OCI-LY7 (cell line): ENCODE measurements around the gene VAT1.
"Not testable (repeated sequence)": the region's sequence is repeated elsewhere in the genome, so short reads cannot be mapped to it uniquely, and the experiment has no call there.

Source experiments
- CTCF ChIP-seq: fragments of 200-600 bp; sonication (generic); conservative IDR thresholded peaks from 2 replicates; pipeline ENCODE4 v1.5.1; 2014; ENCODE audit warnings: mild to moderate bottlenecking, antibody characterized with exemption, low read length, moderate library complexity, mixed read lengths
- EZH2phosphoT487 ChIP-seq: fragments of 200-600 bp; sonication (generic); IDR thresholded peaks from 2 replicates; pipeline ENCODE4 v1.6.1; 2018; ENCODE audit warnings: low read depth, borderline replicate concordance, mild to moderate bottlenecking, mixed run types, antibody characterized with exemption, low read length, moderate library complexity, mixed read lengths

GRCh38 chr17:42973323-42973722 lies 48.9 kb downstream of the VAT1 start:
- not testable (repeated sequence) for TF ChIP-seq CTCF, EZH2phosphoT487
